Measurements from ENCODE around the gene ELOVL5. TPM values are rescaled to one million over a fixed set of nuclear protein-coding genes. Genes with fewer than 3 reads are reported as not detected.

Gene ELOVL5, protein sequence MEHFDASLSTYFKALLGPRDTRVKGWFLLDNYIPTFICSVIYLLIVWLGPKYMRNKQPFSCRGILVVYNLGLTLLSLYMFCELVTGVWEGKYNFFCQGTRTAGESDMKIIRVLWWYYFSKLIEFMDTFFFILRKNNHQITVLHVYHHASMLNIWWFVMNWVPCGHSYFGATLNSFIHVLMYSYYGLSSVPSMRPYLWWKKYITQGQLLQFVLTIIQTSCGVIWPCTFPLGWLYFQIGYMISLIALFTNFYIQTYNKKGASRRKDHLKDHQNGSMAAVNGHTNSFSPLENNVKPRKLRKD
- 70.4 TPM for total RNA-seq

DNA sequence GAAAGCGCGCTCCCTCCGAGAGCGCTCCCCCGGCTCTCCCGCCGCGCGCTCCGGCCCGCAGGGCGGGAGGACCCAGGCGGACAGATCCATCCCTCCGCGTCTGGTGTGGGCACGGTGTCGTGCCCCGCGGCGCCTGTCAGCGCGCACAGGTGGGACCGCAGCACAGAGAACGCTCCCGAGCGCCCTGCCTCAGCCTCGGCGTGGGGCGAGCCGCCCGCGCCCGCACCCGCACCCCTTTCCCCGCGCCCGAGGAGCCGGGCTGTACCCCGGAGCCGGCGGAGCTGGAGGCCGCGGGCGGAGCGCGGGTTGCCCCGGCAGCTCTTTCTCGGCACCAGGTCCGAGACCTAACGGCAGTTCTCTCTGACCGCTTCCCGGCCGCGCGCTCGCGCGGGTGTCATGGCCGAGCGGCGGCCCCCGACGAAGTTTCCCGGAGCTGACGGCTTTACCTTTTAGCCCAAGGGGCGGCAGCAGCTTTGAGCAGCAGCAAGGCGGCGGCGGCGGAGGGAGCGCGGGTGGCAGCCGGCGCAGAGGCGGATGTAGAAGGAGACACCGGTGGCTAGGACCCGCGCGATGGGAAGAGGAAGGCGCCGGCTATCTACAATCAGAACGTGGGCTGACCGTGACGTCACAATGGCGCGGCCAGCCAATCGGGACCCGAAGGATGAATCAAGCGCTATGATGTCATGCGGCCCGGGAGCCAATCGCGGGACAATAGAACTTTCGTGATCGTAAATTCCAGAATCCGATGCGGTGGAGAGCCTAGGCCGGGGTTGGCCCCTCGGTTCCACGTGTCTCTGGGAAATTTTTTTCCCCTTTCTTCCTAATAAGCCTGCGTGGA, at the start of gene ELOVL5:
ELOVL5 (minus strand) TSS at position 580 of the 838 bp plus-strand sequence. CDS start 53,251 bp downstream, outside the sequence.

Small RNA genes lying within 50 kb of the gene (small RNA-seq; reads per million reads assigned to genes)
- not detected for gene MIR5685
- gene RNU1-136P: 0.95 reads per million, percentile 76 among the genes with 10 or more reads in this experiment

Other genes starting within 250 kb of the ELOVL5 start
- not detected for gene GCM1, start 200.1 kb downstream of the ELOVL5 start, total RNA-seq
- gene GCLC, start 196.2 kb upstream of the ELOVL5 start, total RNA-seq: 25.1 TPM